ENCODE measurements around the gene SNX30. TPM values are rescaled to one million over a fixed set of nuclear protein-coding genes. Genes with fewer than 3 reads are reported as not detected.
A peak's percentile ranks its signal among the peaks of the same experiment; 100 is the strongest.

SNX30 gene
- total RNA-seq, 1 experiment from 2014 or later = 7.9 TPM

GRCh38 chr9:112856843-112857242 is 106.3 kb downstream of the SNX30 start:
- no peak for DNase-seq (ENCODE audit: low read depth)

GRCh38 chr9:112858005-112858404 is 107.4 kb downstream of the SNX30 start:
- no peak for DNase-seq (ENCODE audit: low read depth)

- no peak for DNase-seq (ENCODE audit: low read depth)
These were observed 108.1 kb downstream of the SNX30 start for GRCh38 chr9:112858625-112859147.

- no peak for DNase-seq (ENCODE audit: low read depth)
These were observed 109.9 kb downstream of the SNX30 start for GRCh38 chr9:112860451-112860850.

GRCh38 chr9:112861155-112861554 is 110.6 kb downstream of the SNX30 start:
- no peak for DNase-seq (ENCODE audit: low read depth)

- no peak for DNase-seq (ENCODE audit: low read depth)
These were observed 111.3 kb downstream of the SNX30 start for GRCh38 chr9:112861638-112862555.

GRCh38 chr9:112863214-112863613 is 112.7 kb downstream of the SNX30 start:
- no peak for DNase-seq (ENCODE audit: low read depth)

GRCh38 chr9:112863746-112864145 is 113.2 kb downstream of the SNX30 start:
- DNase-seq (ENCODE audit: low read depth) = no peak

GRCh38 chr9:112864403-112864802 is 113.8 kb downstream of the SNX30 start:
- DNase-seq (ENCODE audit: low read depth) = no peak

GRCh38 chr9:112864982-112865381 is 114.4 kb downstream of the SNX30 start:
- DNase-seq (ENCODE audit: low read depth) = no peak

- no peak for DNase-seq (ENCODE audit: low read depth)
These were observed 116.2 kb downstream of the SNX30 start for GRCh38 chr9:112866662-112867274.

GRCh38 chr9:112867275-112867991 is 116.9 kb downstream of the SNX30 start:
- DNase-seq (ENCODE audit: low read depth) = peak; percentile 72

GRCh38 chr9:112868461-112868860 is 117.9 kb downstream of the SNX30 start:
- no peak for DNase-seq (ENCODE audit: low read depth)

- no peak for DNase-seq (ENCODE audit: low read depth)
These were observed 118.5 kb downstream of the SNX30 start for GRCh38 chr9:112869041-112869529.

GRCh38 chr9:112869917-112870316 is 119.4 kb downstream of the SNX30 start:
- no peak for DNase-seq (ENCODE audit: low read depth)

GRCh38 chr9:112870556-112870955 is 120.0 kb downstream of the SNX30 start:
- no peak for DNase-seq (ENCODE audit: low read depth)

- no peak for DNase-seq (ENCODE audit: low read depth)
These were observed 121.5 kb downstream of the SNX30 start for GRCh38 chr9:112872019-112872418.

GRCh38 chr9:112873773-112874405 is 123.3 kb downstream of the SNX30 start:
- peak; percentile 51 for DNase-seq (ENCODE audit: low read depth)

GRCh38 chr9:112878752-112879151 is 128.2 kb downstream of the SNX30 start:
- DNase-seq (ENCODE audit: low read depth) = no peak

- no peak for DNase-seq (ENCODE audit: low read depth)
These were observed 130.1 kb downstream of the SNX30 start for GRCh38 chr9:112880650-112881049.

GRCh38 chr9:112881331-112881730 is 130.8 kb downstream of the SNX30 start:
- peak; percentile 84 for DNase-seq (ENCODE audit: low read depth)

Measured in LHCN-M2 (cell line).